Renal pelvis (tissue), 4 donors: ENCODE results near the gene GRIN3B. TPM values are rescaled to one million over a fixed set of nuclear protein-coding genes. Genes with fewer than 3 reads are reported as not detected.

Experiments
- DNase-seq: peaks from one replicate; pipeline ENCODE4 v3.0.0-alpha.2; 2013
- polyA plus RNA-seq, 3 donors: library from polyadenylated mRNA; unstranded; fragments of 120-200 nt; gene quantifications; one replicate each; pipeline ENCODE4 v1.2.1, GENCODE V29; 2013; ENCODE audit not compliant: insufficient read length in 3 of 3

Gene GRIN3B
- polyA plus RNA-seq, 3 donors = 0.87 to 1.1 (median 0.91) TPM

DNA sequence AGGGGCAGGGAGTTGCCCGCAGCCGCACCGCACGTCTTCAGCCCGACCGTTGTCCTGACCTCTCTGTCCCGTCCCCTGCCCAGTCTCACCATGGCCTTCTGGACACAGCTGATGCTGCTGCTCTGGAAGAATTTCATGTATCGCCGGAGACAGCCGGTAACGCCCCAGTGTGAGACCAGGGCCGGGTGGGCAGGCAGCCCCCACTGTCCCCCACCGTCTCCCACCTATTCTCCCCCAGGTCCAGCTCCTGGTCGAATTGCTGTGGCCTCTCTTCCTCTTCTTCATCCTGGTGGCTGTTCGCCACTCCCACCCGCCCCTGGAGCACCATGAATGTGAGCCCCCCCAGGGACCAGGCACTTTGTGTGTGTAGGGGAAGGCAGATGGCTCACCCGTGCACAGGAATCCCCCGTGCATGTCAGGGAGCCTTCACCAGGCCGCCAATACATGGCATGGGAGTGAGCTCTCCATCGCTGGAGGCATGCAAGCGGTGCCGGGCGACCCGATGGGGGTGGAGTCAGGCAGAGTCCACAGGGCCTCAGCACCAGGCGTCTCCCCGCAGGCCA lies 41.1 kb downstream of the GRIN3B start:
- no peak for DNase-seq

DNA sequence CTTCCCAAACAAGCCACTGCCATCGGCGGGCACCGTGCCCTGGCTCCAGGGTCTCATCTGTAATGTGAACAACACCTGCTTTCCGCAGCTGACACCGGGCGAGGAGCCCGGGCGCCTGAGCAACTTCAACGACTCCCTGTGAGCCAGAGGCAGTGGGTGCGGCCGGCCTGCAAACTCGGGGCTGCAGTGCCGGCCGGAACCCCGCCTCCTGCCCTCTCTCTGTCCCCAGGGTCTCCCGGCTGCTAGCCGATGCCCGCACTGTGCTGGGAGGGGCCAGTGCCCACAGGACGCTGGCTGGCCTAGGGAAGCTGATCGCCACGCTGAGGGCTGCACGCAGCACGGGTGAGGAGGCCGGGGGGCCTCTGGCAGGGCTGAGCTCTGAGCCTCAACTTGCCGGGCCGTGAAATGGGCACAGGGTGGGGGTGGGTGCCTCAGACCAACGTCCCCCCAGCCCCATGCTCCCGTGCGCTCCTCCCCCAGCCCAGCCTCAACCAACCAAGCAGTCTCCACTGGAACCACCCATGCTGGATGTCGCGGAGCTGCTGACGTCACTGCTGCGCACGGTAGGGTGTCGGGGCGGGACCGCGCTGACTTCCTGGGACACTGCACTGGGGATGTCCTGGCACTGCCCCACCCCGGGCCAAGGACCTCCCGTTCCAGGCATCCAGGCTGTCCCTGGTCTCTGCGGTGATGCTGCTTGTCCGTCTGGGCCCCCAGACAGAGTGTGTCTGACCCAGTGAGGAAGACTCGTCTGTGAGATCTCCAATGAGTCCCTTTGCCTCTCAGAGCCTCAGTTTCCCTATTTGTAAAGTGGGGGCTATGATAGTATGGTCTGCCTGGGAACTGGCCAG lies 41.8 kb downstream of the GRIN3B start:
- DNase-seq = no peak

DNA sequence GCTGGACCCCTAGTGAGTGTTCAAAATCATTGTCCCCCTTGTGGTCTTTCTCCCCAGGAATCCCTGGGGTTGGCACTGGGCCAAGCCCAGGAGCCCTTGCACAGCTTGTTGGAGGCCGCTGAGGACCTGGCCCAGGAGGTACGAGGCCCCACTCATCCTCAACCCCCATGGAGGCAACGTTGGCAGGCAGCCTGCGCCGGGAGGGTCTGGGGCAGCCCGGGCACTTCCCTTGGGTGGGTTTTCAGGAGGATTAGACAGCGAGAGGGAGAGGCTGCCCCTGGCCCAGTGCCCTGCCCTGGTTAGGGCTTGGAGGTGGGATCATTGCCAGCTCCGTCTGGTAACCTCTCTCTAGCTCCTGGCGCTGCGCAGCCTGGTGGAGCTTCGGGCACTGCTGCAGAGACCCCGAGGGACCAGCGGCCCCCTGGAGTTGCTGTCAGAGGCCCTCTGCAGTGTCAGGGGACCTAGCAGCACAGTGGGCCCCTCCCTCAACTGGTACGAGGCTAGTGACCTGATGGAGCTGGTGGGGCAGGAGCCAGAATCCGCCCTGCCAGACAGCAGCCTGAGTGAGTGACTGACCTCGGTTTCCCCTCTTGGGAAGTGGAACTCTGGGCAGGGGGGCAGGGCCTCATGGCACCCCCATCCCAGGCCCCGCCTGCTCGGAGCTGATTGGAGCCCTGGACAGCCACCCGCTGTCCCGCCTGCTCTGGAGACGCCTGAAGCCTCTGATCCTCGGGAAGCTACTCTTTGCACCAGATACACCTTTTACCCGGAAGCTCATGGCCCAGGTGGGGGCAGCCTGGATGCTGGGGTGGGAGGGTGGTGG lies 42.7 kb downstream of the GRIN3B start:
- no peak for DNase-seq

- DNase-seq = no peak
Observed at GRCh38 chr19:1045247-1045603, 45.0 kb downstream of the GRIN3B start.

- no peak for DNase-seq
Observed at GRCh38 chr19:1046117-1046626, 46.0 kb downstream of the GRIN3B start.

DNA sequence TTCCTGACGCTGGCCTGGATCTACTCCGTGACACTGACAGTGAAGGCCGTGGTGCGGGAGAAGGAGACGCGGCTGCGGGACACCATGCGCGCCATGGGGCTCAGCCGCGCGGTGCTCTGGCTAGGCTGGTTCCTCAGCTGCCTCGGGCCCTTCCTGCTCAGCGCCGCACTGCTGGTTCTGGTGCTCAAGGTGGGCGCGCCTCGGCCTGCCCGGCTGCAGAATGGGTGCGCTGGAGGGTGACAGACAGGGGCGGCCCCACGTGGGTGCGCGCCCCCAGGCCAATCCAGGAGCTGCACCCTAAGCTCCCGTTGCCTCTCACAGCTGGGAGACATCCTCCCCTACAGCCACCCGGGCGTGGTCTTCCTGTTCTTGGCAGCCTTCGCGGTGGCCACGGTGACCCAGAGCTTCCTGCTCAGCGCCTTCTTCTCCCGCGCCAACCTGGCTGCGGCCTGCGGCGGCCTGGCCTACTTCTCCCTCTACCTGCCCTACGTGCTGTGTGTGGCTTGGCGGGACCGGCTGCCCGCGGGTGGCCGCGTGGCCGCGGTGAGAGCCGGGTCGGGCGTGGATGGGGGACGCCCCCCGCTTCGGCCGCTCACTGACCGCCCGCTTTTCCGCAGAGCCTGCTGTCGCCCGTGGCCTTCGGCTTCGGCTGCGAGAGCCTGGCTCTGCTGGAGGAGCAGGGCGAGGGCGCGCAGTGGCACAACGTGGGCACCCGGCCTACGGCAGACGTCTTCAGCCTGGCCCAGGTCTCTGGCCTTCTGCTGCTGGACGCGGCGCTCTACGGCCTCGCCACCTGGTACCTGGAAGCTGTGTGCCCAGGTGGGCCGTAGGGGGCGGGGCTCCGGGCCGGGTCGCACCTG lies 46.8 kb downstream of the GRIN3B start:
- no peak for DNase-seq

DNA sequence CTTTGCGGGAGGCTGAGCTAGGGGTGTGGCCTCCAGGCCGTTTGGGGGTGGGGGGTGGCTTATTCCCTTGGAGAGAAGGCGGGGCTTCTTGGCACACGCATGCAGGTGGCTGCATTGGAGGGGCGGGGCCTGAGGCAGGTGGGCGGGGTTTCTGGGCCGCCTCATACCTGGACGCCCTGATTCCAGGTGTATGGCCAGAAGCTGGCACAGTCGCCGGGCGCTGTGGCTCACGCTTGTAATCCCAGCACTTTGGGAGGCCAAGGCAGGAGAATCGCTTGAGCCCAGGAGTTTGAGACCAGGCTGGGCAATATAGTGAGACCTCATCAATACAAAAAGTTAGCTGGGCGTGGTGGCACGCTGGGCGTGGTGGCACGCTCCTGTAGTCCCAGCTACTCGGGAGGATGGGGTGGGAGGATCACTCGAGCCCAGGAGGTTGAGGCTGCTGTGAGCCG lies 47.5 kb downstream of the GRIN3B start:
- no peak for DNase-seq

DNA sequence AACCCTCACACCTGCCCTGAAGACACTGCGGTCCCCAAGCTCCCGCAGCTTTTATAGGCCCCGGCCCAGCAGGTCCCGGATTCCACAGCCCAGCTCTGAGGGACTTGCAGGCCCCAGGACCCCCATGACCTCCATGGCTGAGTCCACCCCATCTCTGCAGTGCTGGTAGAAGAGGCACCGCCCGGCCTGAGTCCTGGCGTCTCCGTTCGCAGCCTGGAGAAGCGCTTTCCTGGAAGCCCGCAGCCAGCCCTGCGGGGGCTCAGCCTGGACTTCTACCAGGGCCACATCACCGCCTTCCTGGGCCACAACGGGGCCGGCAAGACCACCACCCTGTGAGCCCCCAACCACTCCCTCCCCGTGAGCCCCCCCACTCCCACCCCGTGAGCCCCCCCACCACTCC lies 48.9 kb downstream of the GRIN3B start:
- DNase-seq = no peak

GRCh38 chr19:1049800-1050199 lies 49.6 kb downstream of the GRIN3B start:
- no peak for DNase-seq

DNA sequence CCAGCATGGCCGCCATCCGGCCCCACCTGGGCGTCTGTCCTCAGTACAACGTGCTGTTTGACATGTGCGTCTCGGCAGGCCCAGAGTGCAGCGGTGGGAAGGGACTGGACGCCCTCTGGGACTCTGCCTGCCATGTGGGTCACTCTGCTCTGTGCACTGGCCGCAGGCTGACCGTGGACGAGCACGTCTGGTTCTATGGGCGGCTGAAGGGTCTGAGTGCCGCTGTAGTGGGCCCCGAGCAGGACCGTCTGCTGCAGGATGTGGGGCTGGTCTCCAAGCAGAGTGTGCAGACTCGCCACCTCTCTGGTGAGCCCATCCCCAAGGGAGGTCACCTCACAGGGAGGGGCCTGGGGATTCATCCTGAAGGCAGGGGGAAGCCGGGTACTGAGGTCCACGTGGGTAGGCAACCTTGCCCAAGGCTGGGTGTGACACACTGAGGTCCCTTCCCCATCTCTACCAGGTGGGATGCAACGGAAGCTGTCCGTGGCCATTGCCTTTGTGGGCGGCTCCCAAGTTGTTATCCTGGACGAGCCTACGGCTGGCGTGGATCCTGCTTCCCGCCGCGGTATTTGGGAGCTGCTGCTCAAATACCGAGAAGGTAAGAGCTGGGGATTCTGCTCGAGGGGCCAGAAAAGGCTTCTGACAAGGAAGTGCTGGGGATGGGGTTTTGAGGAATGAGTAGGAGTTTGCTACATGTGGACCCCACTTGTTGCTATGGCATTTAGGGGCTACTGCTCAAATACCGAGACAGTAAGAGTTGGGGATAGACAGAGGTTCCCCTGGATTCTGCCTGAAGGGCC lies 51.0 kb downstream of the GRIN3B start:
- DNase-seq = no peak

DNA sequence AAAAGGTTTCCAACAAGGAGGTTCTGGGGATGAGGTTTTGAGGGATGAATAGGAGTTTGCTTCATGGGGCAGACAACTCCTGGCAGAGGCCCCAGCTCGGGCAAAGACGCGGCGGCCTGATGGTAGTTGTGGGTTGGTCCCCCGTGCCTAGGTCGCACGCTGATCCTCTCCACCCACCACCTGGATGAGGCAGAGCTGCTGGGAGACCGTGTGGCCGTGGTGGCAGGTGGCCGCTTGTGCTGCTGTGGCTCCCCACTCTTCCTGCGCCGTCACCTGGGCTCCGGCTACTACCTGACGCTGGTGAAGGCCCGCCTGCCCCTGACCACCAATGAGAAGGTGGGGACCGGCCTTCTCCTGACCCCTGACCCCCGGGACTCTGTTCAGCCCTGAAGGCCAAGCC lies 51.6 kb downstream of the GRIN3B start:
- no peak for DNase-seq

GRCh38 chr19:1052349-1052975 lies 52.2 kb downstream of the GRIN3B start:
- no peak for DNase-seq

DNA sequence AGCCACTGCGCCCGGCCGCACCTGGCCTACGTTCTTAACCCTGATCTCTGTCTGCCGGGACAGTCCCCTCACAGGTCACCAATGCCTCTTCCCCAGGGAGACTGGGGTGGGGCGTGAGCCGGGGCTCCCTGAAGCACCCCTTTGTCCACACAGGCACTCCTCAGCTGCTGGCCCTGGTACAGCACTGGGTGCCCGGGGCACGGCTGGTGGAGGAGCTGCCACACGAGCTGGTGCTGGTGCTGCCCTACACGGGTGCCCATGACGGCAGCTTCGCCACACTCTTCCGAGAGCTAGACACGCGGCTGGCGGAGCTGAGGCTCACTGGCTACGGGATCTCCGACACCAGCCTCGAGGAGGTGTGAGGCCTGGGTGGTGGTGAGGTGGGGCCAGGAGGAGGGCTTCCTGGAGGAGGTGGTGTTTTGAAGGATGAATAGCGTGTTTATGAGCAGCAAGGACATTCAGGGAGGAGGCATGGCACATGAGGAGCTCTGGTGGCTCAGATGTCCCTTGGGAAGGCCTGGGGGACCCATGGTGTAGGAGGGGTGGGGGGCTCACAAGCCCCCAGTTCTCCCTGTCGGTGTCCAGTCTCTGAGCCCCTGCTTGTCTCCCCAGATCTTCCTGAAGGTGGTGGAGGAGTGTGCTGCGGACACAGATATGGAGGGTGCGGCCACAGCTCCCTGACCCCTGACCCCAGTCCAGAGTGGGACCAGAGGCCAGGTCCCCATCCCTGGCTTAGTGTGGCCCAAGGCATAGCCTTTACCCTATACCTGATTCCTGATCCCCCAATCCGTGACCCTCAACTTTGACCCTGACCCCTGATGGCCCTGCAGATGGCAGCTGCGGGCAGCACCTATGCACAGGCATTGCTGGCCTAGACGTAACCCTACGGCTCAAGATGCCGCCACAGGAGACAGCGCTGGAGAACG lies 53.2 kb downstream of the GRIN3B start:
- no peak for DNase-seq

DNA sequence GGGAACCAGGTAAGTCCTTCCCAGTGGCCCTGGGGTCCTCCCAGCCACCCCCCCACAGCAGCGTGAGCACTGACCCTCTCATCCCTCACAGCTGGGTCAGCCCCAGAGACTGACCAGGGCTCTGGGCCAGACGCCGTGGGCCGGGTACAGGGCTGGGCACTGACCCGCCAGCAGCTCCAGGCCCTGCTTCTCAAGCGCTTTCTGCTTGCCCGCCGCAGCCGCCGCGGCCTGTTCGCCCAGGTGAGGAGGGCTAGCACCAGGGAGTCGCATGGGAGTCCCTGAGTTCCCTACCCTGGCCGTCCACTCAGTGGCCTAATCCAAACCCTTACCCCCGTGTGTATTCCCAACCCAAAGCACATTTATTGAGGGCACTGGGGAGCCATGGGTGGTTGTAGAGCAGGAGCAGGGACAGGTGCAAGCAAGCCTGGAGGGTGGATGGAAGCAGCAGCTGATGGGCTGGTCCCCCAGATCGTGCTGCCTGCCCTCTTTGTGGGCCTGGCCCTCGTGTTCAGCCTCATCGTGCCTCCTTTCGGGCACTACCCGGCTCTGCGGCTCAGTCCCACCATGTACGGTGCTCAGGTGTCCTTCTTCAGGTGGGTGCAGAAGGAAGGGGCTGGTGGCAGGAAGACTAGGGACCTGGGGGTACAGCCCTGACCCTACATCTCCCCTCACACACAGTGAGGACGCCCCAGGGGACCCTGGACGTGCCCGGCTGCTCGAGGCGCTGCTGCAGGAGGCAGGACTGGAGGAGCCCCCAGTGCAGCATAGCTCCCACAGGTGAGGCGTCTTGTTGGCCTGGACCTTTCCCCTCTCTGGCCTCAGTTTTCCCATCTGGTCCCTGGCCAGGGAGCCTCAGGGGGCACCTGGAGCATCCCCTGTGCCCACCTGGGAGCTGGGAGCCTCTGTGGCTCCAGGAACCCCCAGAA lies 54.1 kb downstream of the GRIN3B start:
- DNase-seq = no peak

- DNase-seq = no peak
Observed at GRCh38 chr19:1055028-1055425, 54.8 kb downstream of the GRIN3B start.

GRCh38 chr19:1055886-1056620 lies 55.8 kb downstream of the GRIN3B start:
- DNase-seq = no peak

DNA sequence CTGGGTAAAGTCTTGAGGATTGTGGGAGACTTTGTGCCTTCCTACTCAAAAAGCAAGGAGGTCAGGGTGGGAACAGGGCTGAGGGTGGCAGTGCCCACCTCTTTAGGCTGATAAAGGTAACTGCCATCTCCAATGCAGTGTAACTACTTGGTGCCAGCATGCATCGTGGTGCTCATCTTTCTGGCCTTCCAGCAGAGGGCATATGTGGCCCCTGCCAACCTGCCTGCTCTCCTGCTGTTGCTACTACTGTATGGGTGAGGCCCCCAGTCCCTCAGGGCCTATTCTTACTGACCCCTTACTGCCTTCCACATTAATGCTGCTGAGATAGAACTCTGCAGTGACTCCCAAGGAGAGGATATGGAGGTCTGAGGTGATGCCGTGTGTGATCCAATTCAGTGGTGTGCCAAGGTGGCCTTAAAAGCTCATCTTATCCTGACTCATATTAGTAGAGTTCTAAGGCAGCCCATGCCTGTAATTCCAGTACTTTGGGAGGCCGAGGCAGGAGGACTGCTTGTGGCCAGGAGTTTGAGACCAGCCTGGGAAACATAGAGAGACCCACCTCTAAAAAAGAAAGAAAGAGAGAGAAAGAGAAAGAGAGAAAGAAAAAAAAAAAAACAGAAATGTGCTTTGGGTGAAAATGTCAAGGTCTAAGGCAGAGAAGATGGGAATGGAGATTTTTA lies 57.1 kb downstream of the GRIN3B start:
- no peak for DNase-seq
